Testis (tissue), 2 donors: ENCODE measurements around the gene HAO1.

ENCODE experiments used
- CTCF ChIP-seq, 3 experiments: fragments of 450-650 bp in 2 of 3; fragments of 200-600 bp in 1 of 3; sonication (generic) in 1 of 3; IDR thresholded peaks; one replicate each; pipeline ENCODE4 v1.5.1; 2016 to 2019; ENCODE audit warnings: antibody characterized with exemption in 3 of 3, mild to moderate bottlenecking in 2 of 3, moderate library complexity in 1 of 3
- POLR2A ChIP-seq: fragments of 450-650 bp; IDR thresholded peaks from one replicate; pipeline ENCODE4 v1.6.1; 2017; ENCODE audit warnings: antibody characterized with exemption, mild to moderate bottlenecking, moderate library complexity

GRCh38 chr20:7855545-7855944, 84.7 kb downstream of the HAO1 start:
- TF ChIP-seq POLR2A (no peak), CTCF (IDR thresholded peaks at IDR 0.05) (no peak)
